ENCODE measurements around the gene DDX5. TPM values are rescaled to one million over a fixed set of nuclear protein-coding genes. Genes with fewer than 3 reads are reported as not detected.

Gene DDX5
- total and polyA plus RNA-seq, 2 of the 13 experiments (the other 11 are each of a cell fraction or from before 2014, with no cell fraction given): 503 to 684 TPM

- peak; percentile 57; the same call in 1 of the 2 replicates for TF ChIP-seq ZNF691 (CRISPR knock-in tag; IDR thresholded peaks at IDR 0.05; ENCODE audit: borderline replicate concordance, low read depth)
- TF ChIP-seq ZNF317 (CRISPR knock-in tag; IDR thresholded peaks at IDR 0.05): no peak
- TF ChIP-seq ZBTB40 (IDR thresholded peaks at IDR 0.05): no peak
- peak; percentile 19; the same call in 1 of the 2 replicates for TF ChIP-seq ZBTB40 (CRISPR knock-in tag; IDR thresholded peaks at IDR 0.05)
- no peak; the same call in 1 of the 2 replicates for TF ChIP-seq NAIF1 (CRISPR knock-in tag; IDR thresholded peaks at IDR 0.05; ENCODE audit: borderline replicate concordance)
- TF ChIP-seq E2F1 (CRISPR knock-in tag; IDR thresholded peaks at IDR 0.05): 0 out of 2 replicates have a peak, but pooled peaks have one; percentile 31
- TF ChIP-seq NCOA2 (CRISPR knock-in tag; IDR thresholded peaks at IDR 0.05): peak; percentile 34; the same call in 1 of the 2 replicates
- TF ChIP-seq KDM3A (CRISPR knock-in tag; IDR thresholded peaks at IDR 0.05; ENCODE audit: low read depth): 0 out of 2 replicates have a peak, but pooled peaks have one; percentile 30
- no peak for TF ChIP-seq ZNF737 (CRISPR knock-in tag; IDR thresholded peaks at IDR 0.05; ENCODE audit: borderline replicate concordance)
- TF ChIP-seq ZNF468 (CRISPR knock-in tag; IDR thresholded peaks at IDR 0.05): no peak
- no peak for TF ChIP-seq ZNF367 (CRISPR knock-in tag; IDR thresholded peaks at IDR 0.05; ENCODE audit: borderline replicate concordance)
- TF ChIP-seq HOXA9 (CRISPR knock-in tag; IDR thresholded peaks at IDR 0.05; ENCODE audit: borderline replicate concordance): no peak
- TF ChIP-seq AGO2 (optimal IDR thresholded peaks at IDR 0.05; ENCODE audit: low read depth, low read length): peak; percentile 94
- TF ChIP-seq RFX1 (IDR thresholded peaks at IDR 0.05): no peak
- TF ChIP-seq IRF9 (CRISPR knock-in tag; IDR thresholded peaks at IDR 0.05; ENCODE audit: borderline replicate concordance): no peak
- no peak for TF ChIP-seq ZSCAN25 (CRISPR knock-in tag; IDR thresholded peaks at IDR 0.05)
- no peak for TF ChIP-seq ZFY (CRISPR knock-in tag; IDR thresholded peaks at IDR 0.05)
Observed at GRCh38 chr17:64505340-64506200, 519 bp downstream of the DDX5 start (continued).

Data from HepG2 (cell line).